ENCODE measurements around the gene SPEM2. TPM values are rescaled to one million over a fixed set of nuclear protein-coding genes. Genes with fewer than 3 reads are reported as not detected.
"Not testable (repeated sequence)": the region's sequence is repeated elsewhere in the genome, so short reads cannot be mapped to it uniquely, and the experiment has no call there.

SPEM2 gene
- total RNA-seq, 2 experiments from 2014 or later: not detected

DNA sequence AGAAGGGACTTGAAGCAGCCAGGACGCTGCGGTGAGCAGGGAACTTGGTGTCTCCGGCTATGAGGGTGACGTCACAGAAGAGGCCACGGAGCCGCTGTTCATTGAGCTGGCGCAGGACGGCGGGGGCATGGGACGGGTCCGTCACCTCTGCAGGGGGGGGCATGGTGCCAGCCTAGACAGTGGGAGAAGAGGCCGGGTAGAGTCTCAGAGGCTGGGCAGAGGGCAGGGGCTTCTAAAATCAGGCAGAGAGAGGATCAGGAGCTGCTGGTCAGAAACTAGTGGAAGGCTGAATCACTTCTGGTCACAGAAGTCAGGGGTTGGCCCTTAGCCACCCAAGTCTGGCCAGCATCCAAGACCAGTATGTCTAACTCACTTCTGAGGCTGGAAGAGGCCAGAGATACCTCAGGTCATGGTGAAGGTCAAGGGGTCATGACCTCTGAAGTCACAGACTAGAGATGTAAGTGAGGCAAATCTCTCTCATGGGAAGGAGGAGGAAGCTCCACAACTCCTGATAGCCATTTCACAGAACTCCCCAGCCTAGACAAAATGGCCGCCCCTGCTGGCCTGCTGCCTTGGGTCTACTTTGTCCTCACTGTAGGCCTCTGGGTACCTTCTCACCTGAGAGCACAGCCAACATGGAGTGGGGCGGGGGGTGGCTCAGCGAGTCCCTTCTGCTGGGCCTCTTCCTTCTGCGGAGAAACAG, 41.4 kb downstream of the SPEM2 start:
- CTCF ChIA-PET: interaction anchor here (1.3 to 2.2 kb wide), 4 partner anchors 9 to 111 kb away, joined by 3 to 8 read pairs (median 6); no protein-coding TSS in a partner anchor
- Mint-ChIP-seq H3K9me3 (no peaks in the 10 kb centered on the region), H3K36me3 (ENCODE audit: low read depth) (peaks cover 13% of the 10 kb centered on the region), H3K27ac (peak overlapping the region; percentile 83), H3K4me1 (ENCODE audit: low read depth) (peaks cover 28% of the 10 kb centered on the region), H3K27me3 (no peaks in the 10 kb centered on the region), H3K4me3 (no peak overlapping the region)
- TF ChIP-seq, protein P1, sequence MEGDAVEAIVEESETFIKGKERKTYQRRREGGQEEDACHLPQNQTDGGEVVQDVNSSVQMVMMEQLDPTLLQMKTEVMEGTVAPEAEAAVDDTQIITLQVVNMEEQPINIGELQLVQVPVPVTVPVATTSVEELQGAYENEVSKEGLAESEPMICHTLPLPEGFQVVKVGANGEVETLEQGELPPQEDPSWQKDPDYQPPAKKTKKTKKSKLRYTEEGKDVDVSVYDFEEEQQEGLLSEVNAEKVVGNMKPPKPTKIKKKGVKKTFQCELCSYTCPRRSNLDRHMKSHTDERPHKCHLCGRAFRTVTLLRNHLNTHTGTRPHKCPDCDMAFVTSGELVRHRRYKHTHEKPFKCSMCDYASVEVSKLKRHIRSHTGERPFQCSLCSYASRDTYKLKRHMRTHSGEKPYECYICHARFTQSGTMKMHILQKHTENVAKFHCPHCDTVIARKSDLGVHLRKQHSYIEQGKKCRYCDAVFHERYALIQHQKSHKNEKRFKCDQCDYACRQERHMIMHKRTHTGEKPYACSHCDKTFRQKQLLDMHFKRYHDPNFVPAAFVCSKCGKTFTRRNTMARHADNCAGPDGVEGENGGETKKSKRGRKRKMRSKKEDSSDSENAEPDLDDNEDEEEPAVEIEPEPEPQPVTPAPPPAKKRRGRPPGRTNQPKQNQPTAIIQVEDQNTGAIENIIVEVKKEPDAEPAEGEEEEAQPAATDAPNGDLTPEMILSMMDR (IDR thresholded peaks at IDR 0.05): no peak
- POLR2A ChIA-PET: interaction anchor here (0.6 to 16.3 kb wide), 4 partner anchors 9 to 21 kb away, joined by 4 to 122 read pairs (median 5); partner anchors contain the start of gene ZBTB4
- peak; percentile 8 for ATAC-seq
- no peak for DNase-seq
- intact Hi-C loops (cut with micrococcal nuclease): no loop called here

DNA sequence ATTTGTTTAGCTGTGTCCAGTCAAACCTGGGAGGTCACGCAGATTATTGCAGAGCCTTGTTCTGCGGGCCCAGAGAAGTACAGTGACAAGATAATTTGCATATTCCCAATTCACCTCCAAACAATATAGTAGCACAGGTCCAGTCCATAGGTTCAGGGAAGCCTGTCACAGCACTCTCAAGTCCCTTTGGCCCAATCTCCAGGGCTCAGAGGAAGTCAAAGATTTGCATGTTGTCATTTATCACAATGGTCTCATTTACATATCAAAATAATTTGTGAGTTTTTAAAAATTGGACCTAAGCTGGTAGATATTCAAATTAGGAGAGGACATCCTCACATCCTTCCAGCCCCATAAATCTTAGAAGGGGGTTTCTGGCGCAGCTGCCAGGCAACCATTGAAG, 42.1 kb downstream of the SPEM2 start:
- Mint-ChIP-seq H3K27me3 (no peaks in the 10 kb centered on the region), H3K27ac (peak overlapping the region; percentile 83)
- TF ChIP-seq, protein P1 (IDR thresholded peaks at IDR 0.05): no peak

GRCh38 chr17:7468290-7468689, 42.9 kb downstream of the SPEM2 start:
- Mint-ChIP-seq H3K36me3 (ENCODE audit: low read depth) (peaks cover 11% of the 10 kb centered on the region), H3K4me1 (ENCODE audit: low read depth) (peaks cover 31% of the 10 kb centered on the region), H3K9me3 (no peaks in the 10 kb centered on the region), H3K4me3 (no peak overlapping the region), H3K27me3 (no peaks in the 10 kb centered on the region), H3K27ac (peak overlapping the region; percentile 30)
- ATAC-seq (no peak), DNase-seq (no peak)
- ChIA-PET POLR2A (interaction anchor here (0.7 to 16.3 kb wide), 6 partner anchors 9 to 93 kb away, joined by 3 to 122 read pairs (median 4); partner anchors contain the start of gene ZBTB4), CTCF (interaction anchor here (1.3 to 2.2 kb wide), 4 partner anchors 8 to 112 kb away, joined by 3 to 8 read pairs (median 6); no protein-coding TSS in a partner anchor)
- intact Hi-C loops (cut with micrococcal nuclease): no loop called here
- TF ChIP-seq, protein P1 (IDR thresholded peaks at IDR 0.05): no peak

More for the DNA sequence above, 42.1 kb downstream of the SPEM2 start:
- Mint-ChIP-seq H3K9me3 (no peaks in the 10 kb centered on the region), H3K4me3 (no peak overlapping the region), H3K36me3 (ENCODE audit: low read depth) (peaks cover 13% of the 10 kb centered on the region), H3K4me1 (ENCODE audit: low read depth) (peaks cover 31% of the 10 kb centered on the region)
- no peak for DNase-seq
- intact Hi-C loops (cut with micrococcal nuclease): no loop called here
- no peak for ATAC-seq
- POLR2A ChIA-PET: interaction anchor here (0.7 to 16.3 kb wide), 6 partner anchors 10 to 93 kb away, joined by 3 to 122 read pairs (median 4); partner anchors contain the start of gene ZBTB4
- CTCF ChIA-PET: interaction anchor here (1.3 to 2.2 kb wide), 4 partner anchors 9 to 112 kb away, joined by 3 to 8 read pairs (median 6); no protein-coding TSS in a partner anchor

- Mint-ChIP-seq H3K27me3 (no peaks in the 10 kb centered on the region), H3K36me3 (ENCODE audit: low read depth) (peaks cover 11% of the 10 kb centered on the region), H3K4me3 (no peak overlapping the region), H3K9me3 (no peaks in the 10 kb centered on the region), H3K27ac (peak overlapping the region; percentile 30), H3K4me1 (ENCODE audit: low read depth) (peaks cover 35% of the 10 kb centered on the region)
- TF ChIP-seq, protein P1 (IDR thresholded peaks at IDR 0.05): no peak
- intact Hi-C loops (cut with micrococcal nuclease): no loop called here
- DNase-seq (no peak), ATAC-seq (no peak)
- CTCF ChIA-PET: no interaction called here
- POLR2A ChIA-PET: interaction anchor here (1.2 to 16.3 kb wide), 3 partner anchors 8 to 32 kb away, joined by 4 to 122 read pairs (median 5); partner anchors contain the start of gene ZBTB4
Observed at GRCh38 chr17:7468804-7469389, 43.5 kb downstream of the SPEM2 start.

DNA sequence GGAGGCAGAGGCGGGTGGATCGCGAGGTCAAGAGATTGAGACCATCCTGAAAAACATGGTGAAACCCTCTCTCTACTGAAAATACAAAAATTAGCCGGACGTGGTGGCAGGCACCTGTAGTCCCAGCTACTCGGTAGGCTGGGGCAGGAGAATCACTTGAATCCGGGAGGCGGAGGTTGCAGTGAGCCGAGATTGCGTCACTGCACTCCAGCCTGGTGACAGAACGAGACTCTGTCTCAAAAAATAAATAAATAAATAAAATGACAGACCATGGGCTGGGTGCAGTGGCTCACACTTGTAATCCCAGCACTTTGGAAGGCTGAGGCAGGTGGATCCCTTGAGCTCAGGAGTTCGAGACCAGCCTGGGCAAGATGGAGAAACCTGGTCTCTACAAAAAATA, 44.4 kb downstream of the SPEM2 start:
- H3K36me3 Mint-ChIP-seq (ENCODE audit: low read depth): peaks cover 11% of the 10 kb centered on the region
- peaks cover 35% of the 10 kb centered on the region for H3K4me1 Mint-ChIP-seq (ENCODE audit: low read depth)
- DNase-seq; H3K9me3 Mint-ChIP-seq; ATAC-seq; intact Hi-C loops (cut with micrococcal nuclease); H3K4me3 Mint-ChIP-seq; H3K27ac Mint-ChIP-seq; H3K27me3 Mint-ChIP-seq: not testable (repeated sequence)
- ChIA-PET POLR2A (interaction anchor here (2.2 kb wide), 1 partner anchor 9 kb away, joined by 12 read pairs; the partner anchor contains the start of gene ZBTB4), CTCF (interaction anchor here (0.8 to 1.3 kb wide), 2 partner anchors 33 to 45 kb away, joined by 3 read pairs; no protein-coding TSS in a partner anchor)

GRCh38 chr17:7470457-7470973, 45.1 kb downstream of the SPEM2 start:
- intact Hi-C loops (cut with micrococcal nuclease); H3K27me3 Mint-ChIP-seq; H3K9me3 Mint-ChIP-seq; H3K4me3 Mint-ChIP-seq; DNase-seq; ATAC-seq; H3K27ac Mint-ChIP-seq: not testable (repeated sequence)
- CTCF ChIA-PET: interaction anchor here (0.8 to 1.3 kb wide), 3 partner anchors 34 to 119 kb away, joined by 3 read pairs; partner anchors contain the start of gene SOX15
- peaks cover 10% of the 10 kb centered on the region for H3K36me3 Mint-ChIP-seq (ENCODE audit: low read depth)
- POLR2A ChIA-PET: interaction anchor here (1.1 to 2.2 kb wide), 8 partner anchors 9 to 44 kb away, joined by 3 to 12 read pairs (median 4); partner anchors contain the start of genes POLR2A and ZBTB4
- peaks cover 37% of the 10 kb centered on the region for H3K4me1 Mint-ChIP-seq (ENCODE audit: low read depth)
